Fibroblast of the aortic adventitia (primary cell): ENCODE measurements around the gene HVCN1. TPM values are rescaled to one million over a fixed set of nuclear protein-coding genes. Genes with fewer than 3 reads are reported as not detected.

Experiments used
- DNase-seq: peaks from one replicate; pipeline ENCODE4 v3.0.0-alpha.2; 2010; ENCODE audit warnings: low read depth
- H3K4me3 ChIP-seq: 2 replicates; pipeline ENCODE4 v1.5.1; 2011; ENCODE audit warnings: low read depth, mild to moderate bottlenecking, control low read depth, low read length, moderate library complexity
- CTCF ChIP-seq: IDR thresholded peaks from 2 replicates; pipeline ENCODE4 v1.5.1; 2011; ENCODE audit warnings: mild to moderate bottlenecking, low read length, control low read depth, inconsistent platforms; ENCODE audit not compliant: insufficient read depth
- total RNA-seq: library from RNA; depleted of rRNA; stranded (reverse); fragments of >200 nt; gene quantifications from 2 replicates; pipeline ENCODE4 v1.2.3, GENCODE V29; 2012; ENCODE audit warnings: low replicate concordance

HVCN1 gene
- total RNA-seq, 1 donor: 2.6 TPM

- DNase-seq: no peak
- no peak for TF ChIP-seq CTCF
- H3K4me3 ChIP-seq: no peak overlapping the region
These were observed 29.4 kb upstream of the HVCN1 start for GRCh38 chr12:110718222-110718908.

GRCh38 chr12:110717037-110717436 is 28.1 kb upstream of the HVCN1 start:
- no peak overlapping the region for H3K4me3 ChIP-seq
- TF ChIP-seq CTCF: no peak

GRCh38 chr12:110708917-110709316 is 20.0 kb upstream of the HVCN1 start:
- no peak for TF ChIP-seq CTCF
- H3K4me3 ChIP-seq: no peak overlapping the region
- DNase-seq: no peak

More at GRCh38 chr12:110717037-110717436, 28.1 kb upstream of the HVCN1 start:
- no peak for DNase-seq

GRCh38 chr12:110705309-110705708 is 16.4 kb upstream of the HVCN1 start:
- DNase-seq: no peak
- no peak overlapping the region for H3K4me3 ChIP-seq
- TF ChIP-seq CTCF: no peak

- TF ChIP-seq CTCF: peak; percentile 8
- no peak overlapping the region for H3K4me3 ChIP-seq
- DNase-seq: no peak
These were observed 15.8 kb upstream of the HVCN1 start for GRCh38 chr12:110704750-110705149.

- no peak for DNase-seq
- H3K4me3 ChIP-seq: no peak overlapping the region
- TF ChIP-seq CTCF: no peak
These were observed 15.3 kb upstream of the HVCN1 start for GRCh38 chr12:110704231-110704630.

GRCh38 chr12:110702081-110702480 is 13.2 kb upstream of the HVCN1 start:
- no peak overlapping the region for H3K4me3 ChIP-seq
- DNase-seq: no peak
- TF ChIP-seq CTCF: no peak
